Neural cell (in vitro differentiated cells): Measurements from ENCODE around the gene HAAO.

Source experiments
- CTCF ChIP-seq: fragments of 450-650 bp; IDR thresholded peaks from 2 replicates; pipeline ENCODE4 v1.5.1; 2014; ENCODE audit warnings: antibody characterized with exemption, mild to moderate bottlenecking, moderate library complexity; ENCODE audit not compliant: poor library complexity, severe bottlenecking
- EP300 ChIP-seq: fragments of 450-650 bp; conservative IDR thresholded peaks from 2 replicates; pipeline ENCODE4 v1.6.1; 2014; ENCODE audit warnings: antibody characterized with exemption, mild to moderate bottlenecking, moderate library complexity; ENCODE audit not compliant: poor library complexity, severe bottlenecking
- REST ChIP-seq: IDR thresholded peaks from 2 replicates; pipeline ENCODE4 v1.6.1; 2012; ENCODE audit warnings: borderline replicate concordance
- TAF1 ChIP-seq: IDR thresholded peaks from 2 replicates; pipeline ENCODE4 v1.6.1; 2012; ENCODE audit warnings: low read depth

GRCh38 chr2:42747422-42747821 lies 45.0 kb downstream of the HAAO start:
- TF ChIP-seq CTCF = no peak
- TF ChIP-seq EP300 = no peak
- no peak for TF ChIP-seq REST
- no peak for TF ChIP-seq TAF1
